Spleen (tissue), 11 donors: ENCODE measurements around the gene CHKA. TPM values are rescaled to one million over a fixed set of nuclear protein-coding genes. Genes with fewer than 3 reads are reported as not detected.
A peak's percentile ranks its signal among the peaks of the same experiment; 100 is the strongest.

Experiments used
- DNase-seq: peaks from one replicate; pipeline ENCODE4 v3.0.0-alpha.2; 2020
- H3K27ac ChIP-seq, 8 donors: fragments of 200-600 bp; sonication (generic) in 7 of 8; 1 replicate in 4 of 8; 2 replicates in 4 of 8; pipeline versions ENCODE4 v1.5.0 to v1.8.0; 2016 to 2021; ENCODE audit warnings: inconsistent platforms in 4 of 8, mild to moderate bottlenecking in 4 of 8, moderate library complexity in 1 of 8
- H3K27me3 ChIP-seq, 7 donors: fragments of 200-600 bp; sonication (generic) in 6 of 7; replicated peaks in 1 of 7; 1 replicate in 4 of 7; 2 replicates in 3 of 7; pipeline versions ENCODE4 v1.5.0 to v1.8.0; 2016 to 2021; ENCODE audit warnings: inconsistent platforms in 3 of 7, mild to moderate bottlenecking in 1 of 7
- H3K36me3 ChIP-seq, 6 donors: fragments of 200-600 bp; sonication (generic) in 5 of 6; 1 replicate in 4 of 6; 2 replicates in 2 of 6; pipeline versions ENCODE4 v1.5.0 to v1.8.0; 2016 to 2021; ENCODE audit warnings: inconsistent platforms in 2 of 6
- H3K4me1 ChIP-seq, 6 donors: fragments of 200-600 bp; sonication (generic) in 5 of 6; 1 replicate in 3 of 6; 2 replicates in 3 of 6; pipeline versions ENCODE4 v1.5.0 to v1.8.0; 2016 to 2021; ENCODE audit warnings: inconsistent platforms in 3 of 6
- H3K4me3 ChIP-seq, 8 donors: fragments of 200-600 bp; sonication (generic) in 7 of 8; 1 replicate in 4 of 8; 2 replicates in 4 of 8; pipeline versions ENCODE4 v1.5.0 to v1.8.0; 2016 to 2021; ENCODE audit warnings: inconsistent platforms in 4 of 8, mild to moderate bottlenecking in 4 of 8, moderate library complexity in 2 of 8
- H3K9me3 ChIP-seq, 8 donors: fragments of 200-600 bp; sonication (generic) in 7 of 8; 1 replicate in 4 of 8; 2 replicates in 4 of 8; pipeline versions ENCODE4 v1.5.0 to v1.8.0; 2016 to 2021; ENCODE audit warnings: inconsistent platforms in 4 of 8
- CTCF ChIP-seq, 11 experiments: fragments of 200-600 bp in 7 of 11; fragments of 450-650 bp in 4 of 11; sonication (generic) in 4 of 11; IDR thresholded peaks in 8 of 11; conservative IDR thresholded peaks in 3 of 11; 1 replicate in 7 of 11; 2 replicates in 4 of 11; pipeline versions ENCODE4 v1.4.0 to v1.8.0; 2016 to 2021; ENCODE audit warnings: antibody characterized with exemption in 11 of 11, inconsistent platforms in 4 of 11, mild to moderate bottlenecking in 1 of 11
- POLR2A ChIP-seq, 3 donors: fragments of 450-650 bp; IDR thresholded peaks; one replicate each; pipeline ENCODE4 v1.5.1; 2017; ENCODE audit warnings: antibody characterized with exemption in 3 of 3, mild to moderate bottlenecking in 1 of 3
- POLR2AphosphoS5 ChIP-seq, 3 donors: sonication (generic); formaldehyde crosslinking; IDR thresholded peaks; one replicate each; pipeline ENCODE4 v1.5.1; 2017; ENCODE audit warnings: antibody characterized with exemption in 3 of 3
- WGBS, 5 donors: extraction: QIAGEN DNeasy Blood & Tissue Kit in 3 of 5; methylation state at CpG; one replicate each; pipeline versions ENCODE4 v1.1.5 to v1.1.7; 2013 to 2018; 5-methylcytosine and 5-hydroxymethylcytosine counted together
- intact Hi-C: fragments of 100-400 bp; cut with DNase I; formaldehyde crosslinking; loops from one replicate; pipeline ENCODE4 v1.15.0; 2023; ENCODE audit warnings: low total_unique reads
- polyA plus RNA-seq, 3 donors: library from polyadenylated mRNA; stranded (reverse); fragments of 200-250 nt; gene quantifications; one replicate each; pipeline ENCODE4 v1.2.1, GENCODE V29; 2013
- total RNA-seq, 7 donors: library from RNA; depleted of rRNA in 3 of 7; stranded (reverse); fragments of >200 nt in 3 of 7; fragmentation: NEBNext Ultra II Directional in 4 of 7; extraction: Animal tissue kit (Norgen Biotek cat#: 25700) in 4 of 7; gene quantifications; one replicate each; pipeline versions ENCODE4 v1.1.0 to v1.2.1, GENCODE V29; 2016 to 2021
- donor health status: healthy with polysubstance abuse.
- donor health status: DM: no; HTN: no; CAD: no; lungs with moderate emphysema.
- donor health status: DM: no; HTN: no; CAD: no.
- donor health status: Bipolar disorder and iron deficiency.
- donor health status: healthy.
- donor health status: DM: no; HTN: no; CAD: no.
- donor health status: DM: yes; HTN: yes; CAD: no.

CHKA gene
- total and polyA plus RNA-seq, 10 donors, result 19.7 to 76.1 (median 33.4) TPM

GRCh38 chr11:68077617-68078582 is 43.3 kb downstream of the CHKA start:
- DNase-seq, result no peak
- H3K4me1 ChIP-seq, result peaks cover 0 to 10% (median 3%) of the 10 kb centered on the region in 6 donors
- H3K9me3 ChIP-seq, result no peaks in the 10 kb centered on the region
- H3K27me3 ChIP-seq, result no peaks in the 10 kb centered on the region
- TF ChIP-seq POLR2A (IDR thresholded peaks at IDR 0.05), result no peak
- no peak for TF ChIP-seq CTCF (IDR thresholded peaks at IDR 0.05 in 8 of 11, conservative IDR thresholded peaks at IDR 0.05 in 3 of 11)
- peak in 1 of 3 donors; percentile 7 for TF ChIP-seq POLR2AphosphoS5 (IDR thresholded peaks at IDR 0.05)
- intact Hi-C loops, result no loop called here
- 77 to 81% (median 80%) methylated on average over 8 of the region's 8 CpGs for WGBS, 5 donors
- no peak overlapping the region for H3K27ac ChIP-seq
- H3K4me3 ChIP-seq, result no peak overlapping the region
- peaks cover 0 to 62% (median 2%) of the 10 kb centered on the region in 6 donors for H3K36me3 ChIP-seq

DNA sequence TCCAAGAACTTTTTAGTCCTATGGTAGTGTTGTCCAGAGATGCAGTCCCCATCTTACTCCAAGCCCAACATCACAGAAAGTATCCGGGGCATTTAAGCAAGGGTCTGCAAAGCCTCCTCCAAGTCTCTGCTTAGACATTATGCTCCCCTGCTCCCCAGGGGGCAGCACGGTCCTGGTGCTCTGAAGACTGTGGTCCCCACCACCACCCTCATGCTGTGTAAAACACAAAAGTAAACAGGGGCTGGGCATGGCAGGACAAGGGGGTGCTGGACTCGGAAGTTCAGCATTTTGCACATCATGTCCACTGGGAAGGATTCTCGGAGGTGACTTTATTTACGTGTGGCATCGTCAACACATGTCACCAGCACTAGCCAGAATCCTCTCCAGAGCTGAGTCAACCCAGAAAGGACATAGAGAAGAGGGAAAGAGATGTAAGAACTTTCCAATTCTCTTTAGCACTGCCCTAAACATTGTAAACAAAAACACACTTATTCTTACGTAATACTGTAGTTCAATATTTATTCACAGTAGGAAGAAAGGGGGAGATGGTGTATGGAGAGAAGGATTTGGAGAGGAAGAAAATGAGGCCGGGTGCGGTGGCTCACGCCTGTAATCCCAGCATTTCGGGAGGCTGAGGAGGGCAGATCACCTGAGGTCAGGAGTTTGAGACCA is 44.7 kb downstream of the CHKA start:
- WGBS, 5 donors, result 85 to 92% (median 86%) methylated on average over 10 to 11 of the region's 11 CpGs
- Histone ChIP-seq H3K27me3 (no peaks in the 10 kb centered on the region), H3K27ac (no peak overlapping the region), H3K4me3 (no peak overlapping the region), H3K36me3 (peaks cover 0 to 72% (median 2%) of the 10 kb centered on the region in 6 donors), H3K4me1 (peaks cover 0 to 16% (median 8%) of the 10 kb centered on the region in 6 donors), H3K9me3 (no peaks in the 10 kb centered on the region)
- intact Hi-C loops, result no loop called here
- TF ChIP-seq POLR2AphosphoS5 (IDR thresholded peaks at IDR 0.05) (no peak), POLR2A (IDR thresholded peaks at IDR 0.05) (no peak), CTCF (IDR thresholded peaks at IDR 0.05 in 8 of 11, conservative IDR thresholded peaks at IDR 0.05 in 3 of 11) (peak in 1 of 11 experiments; percentile 29)
- DNase-seq, result no peak

GRCh38 chr11:68074584-68075352 is 46.4 kb downstream of the CHKA start:
- no peak for DNase-seq
- no peak overlapping the region for H3K4me3 ChIP-seq
- H3K9me3 ChIP-seq, result no peaks in the 10 kb centered on the region
- H3K36me3 ChIP-seq, result peaks cover 0 to 72% (median 8%) of the 10 kb centered on the region in 6 donors
- no peaks in the 10 kb centered on the region for H3K27me3 ChIP-seq
- peaks cover 0 to 24% (median 11%) of the 10 kb centered on the region in 6 donors for H3K4me1 ChIP-seq
- 90 to 96% (median 93%) methylated on average over 10 of the region's 10 CpGs for WGBS, 5 donors
- intact Hi-C loops, result no loop called here
- H3K27ac ChIP-seq, result no peak overlapping the region
- TF ChIP-seq POLR2A (IDR thresholded peaks at IDR 0.05) (no peak), POLR2AphosphoS5 (IDR thresholded peaks at IDR 0.05) (no peak), CTCF (IDR thresholded peaks at IDR 0.05 in 8 of 11, conservative IDR thresholded peaks at IDR 0.05 in 3 of 11) (no peak)
